ENCODE results near the gene ZNF674. TPM values are rescaled to one million over a fixed set of nuclear protein-coding genes. Genes with fewer than 3 reads are reported as not detected.

The ZNF674 gene
- 1 to 10 TPM; 3.7 to 4.3 TPM for total RNA-seq

GRCh38 chrX:46545111-46546005, at the start of gene ZNF674:
Gene ZNF674 (minus strand): TSS chrX:46545421. CDS start chrX:46542087, 3,334 bp downstream.
- Mint-ChIP-seq H3K9me3 (peaks cover 0 to 3% of the 10 kb centered on the region in 2 donors), H3K27me3 (ENCODE audit: low read depth) (no peaks in the 10 kb centered on the region), H3K27ac (peak within 1 kb of the TSS; percentile 97), H3K36me3 (ENCODE audit: insufficient read depth in 2 of 2) (peaks cover 2% of the 10 kb centered on the region in 2 donors), H3K4me1 (ENCODE audit: low read depth) (peaks cover 28% of the 10 kb centered on the region), H3K4me3 (peak within 1 kb of the TSS; percentile 85 to 96)
- DNase-seq (peak; percentile 92 to 94), ATAC-seq (replicated peaks in 1 of 2) (peak; percentile 89 to 92)

DNA sequence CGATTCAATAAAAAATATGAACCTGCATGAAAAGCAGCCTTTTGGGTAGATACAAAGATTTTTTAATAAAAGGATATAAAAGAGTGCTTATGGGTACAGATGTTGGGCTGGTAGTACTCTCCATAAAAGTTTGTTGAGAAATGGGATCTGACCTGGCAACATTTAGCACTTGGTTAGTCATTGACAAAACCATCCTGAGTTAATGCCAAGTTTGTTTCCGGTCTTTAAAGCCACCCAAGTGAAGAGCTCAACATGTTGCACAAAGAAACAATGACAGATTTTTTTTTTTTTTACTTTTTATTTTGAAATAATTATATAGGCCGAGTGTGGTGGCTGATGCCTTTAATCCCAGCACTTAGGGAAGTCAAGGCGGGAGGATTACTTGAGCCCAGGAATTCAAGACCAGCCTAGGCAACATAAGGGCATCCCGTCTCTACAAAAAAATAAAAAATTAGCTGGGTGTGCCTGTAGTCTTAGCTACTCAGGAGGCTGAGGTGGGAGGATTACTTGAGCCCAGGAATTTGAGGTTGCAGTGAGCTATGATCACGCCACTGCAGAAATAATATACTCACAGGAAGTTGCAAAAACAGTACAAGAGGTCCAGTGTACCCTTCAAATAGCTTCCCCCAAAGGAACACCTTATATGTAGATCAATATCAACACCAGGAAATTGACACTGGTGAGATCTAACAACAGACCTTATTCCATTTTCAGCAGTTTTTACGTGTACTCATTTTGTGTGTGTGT, 44.9 kb upstream of the ZNF674 start:
- Mint-ChIP-seq H3K4me1 (ENCODE audit: low read depth) (peaks cover 35% of the 10 kb centered on the region), H3K27ac (no peak overlapping the region), H3K36me3 (ENCODE audit: insufficient read depth in 2 of 2) (no peaks in the 10 kb centered on the region), H3K4me3 (peak overlapping the region in 1 of 2 donors; percentile 37), H3K27me3 (ENCODE audit: low read depth) (peaks cover 7% of the 10 kb centered on the region), H3K9me3 (no peaks in the 10 kb centered on the region)
- ATAC-seq (replicated peaks in 1 of 2) (no peak), DNase-seq (no peak)

DNA sequence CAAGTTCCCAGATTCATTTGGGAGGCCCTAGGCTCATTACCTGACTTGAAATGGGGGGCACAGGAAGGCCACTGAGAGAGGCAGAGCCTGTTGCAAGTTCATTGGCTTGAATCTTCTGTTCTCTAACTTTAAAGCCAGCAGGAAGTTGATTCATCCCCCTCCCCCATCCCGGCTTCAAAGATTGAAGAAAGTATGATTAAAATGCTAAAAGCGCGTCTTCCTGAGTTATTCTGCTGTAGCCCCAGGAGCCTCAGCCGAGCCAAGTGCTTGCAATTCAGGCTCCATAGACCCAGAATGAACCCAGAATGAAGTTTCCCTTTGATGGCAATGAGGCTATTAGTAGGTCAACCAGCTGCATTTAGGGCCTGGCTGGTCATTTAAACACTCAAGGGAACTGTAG, 43.0 kb upstream of the ZNF674 start:
- peak overlapping the region; percentile 71 to 88 for H3K4me3 Mint-ChIP-seq
- no peaks in the 10 kb centered on the region for H3K36me3 Mint-ChIP-seq (ENCODE audit: insufficient read depth in 2 of 2)
- ATAC-seq (replicated peaks in 1 of 2) = peak; percentile 42 to 59
- DNase-seq = peak; percentile 48
- H3K4me1 Mint-ChIP-seq (ENCODE audit: low read depth) = peaks cover 35% of the 10 kb centered on the region
- peak overlapping the region; percentile 85 for H3K27ac Mint-ChIP-seq
- H3K27me3 Mint-ChIP-seq (ENCODE audit: low read depth) = peaks cover 6% of the 10 kb centered on the region
- H3K9me3 Mint-ChIP-seq = no peaks in the 10 kb centered on the region

DNA sequence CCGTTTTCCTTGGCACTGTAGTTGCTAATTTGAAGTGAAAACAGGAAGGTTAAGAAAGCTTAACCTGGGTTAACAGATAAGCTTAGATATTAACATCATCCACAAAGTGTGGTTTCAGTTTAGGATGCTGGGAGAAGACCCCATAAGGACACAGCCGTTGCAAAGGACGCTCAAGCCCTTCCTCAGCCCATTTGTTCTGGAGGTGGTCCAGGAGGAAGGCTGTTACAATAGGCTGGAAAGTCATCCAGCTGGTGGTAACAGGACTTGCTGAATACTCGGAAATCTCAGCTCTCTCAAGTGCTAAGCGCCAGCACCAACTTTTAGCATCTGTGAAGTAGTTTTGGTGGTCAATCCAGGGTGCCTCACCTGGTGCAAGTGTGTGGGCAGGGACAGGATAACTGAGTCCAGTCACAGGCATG, 42.5 kb upstream of the ZNF674 start:
- H3K36me3 Mint-ChIP-seq (ENCODE audit: insufficient read depth in 2 of 2) = no peaks in the 10 kb centered on the region
- H3K4me3 Mint-ChIP-seq = peak overlapping the region; percentile 71 to 88
- H3K27me3 Mint-ChIP-seq (ENCODE audit: low read depth) = peaks cover 6% of the 10 kb centered on the region
- ATAC-seq (replicated peaks in 1 of 2) (peak; percentile 18 to 37), DNase-seq (no peak)
- H3K4me1 Mint-ChIP-seq (ENCODE audit: low read depth) = peaks cover 35% of the 10 kb centered on the region
- H3K9me3 Mint-ChIP-seq = no peaks in the 10 kb centered on the region
- peak overlapping the region; percentile 85 for H3K27ac Mint-ChIP-seq

GRCh38 chrX:46587158-46587557, 41.9 kb upstream of the ZNF674 start:
- Mint-ChIP-seq H3K36me3 (ENCODE audit: insufficient read depth in 2 of 2) (no peaks in the 10 kb centered on the region), H3K4me3 (peak overlapping the region; percentile 71 to 88), H3K4me1 (ENCODE audit: low read depth) (peaks cover 35% of the 10 kb centered on the region), H3K9me3 (no peaks in the 10 kb centered on the region), H3K27me3 (ENCODE audit: low read depth) (peaks cover 6% of the 10 kb centered on the region), H3K27ac (peak overlapping the region; percentile 41)
- peak; percentile 15 to 35 for DNase-seq
- peak; percentile 82 to 88 for ATAC-seq (replicated peaks in 1 of 2)

GRCh38 chrX:46584736-46585135, 39.5 kb upstream of the ZNF674 start:
- Mint-ChIP-seq H3K9me3 (no peaks in the 10 kb centered on the region), H3K36me3 (ENCODE audit: insufficient read depth in 2 of 2) (no peaks in the 10 kb centered on the region), H3K27me3 (ENCODE audit: low read depth) (peaks cover 6% of the 10 kb centered on the region), H3K27ac (no peak overlapping the region), H3K4me1 (ENCODE audit: low read depth) (peaks cover 32% of the 10 kb centered on the region), H3K4me3 (no peak overlapping the region)
- no peak for DNase-seq
- no peak for ATAC-seq (replicated peaks in 1 of 2)

GRCh38 chrX:46582966-46583365, 37.7 kb upstream of the ZNF674 start:
- DNase-seq = no peak
- H3K36me3 Mint-ChIP-seq (ENCODE audit: insufficient read depth in 2 of 2) = peaks cover 0 to 5% of the 10 kb centered on the region in 2 donors
- peaks cover 27% of the 10 kb centered on the region for H3K4me1 Mint-ChIP-seq (ENCODE audit: low read depth)
- H3K27me3 Mint-ChIP-seq (ENCODE audit: low read depth) = peaks cover 6% of the 10 kb centered on the region
- peak overlapping the region; percentile 15 for H3K27ac Mint-ChIP-seq
- H3K4me3 Mint-ChIP-seq = peak overlapping the region in 1 of 2 donors; percentile 41
- ATAC-seq (replicated peaks in 1 of 2) = no peak
- no peaks in the 10 kb centered on the region for H3K9me3 Mint-ChIP-seq

DNA sequence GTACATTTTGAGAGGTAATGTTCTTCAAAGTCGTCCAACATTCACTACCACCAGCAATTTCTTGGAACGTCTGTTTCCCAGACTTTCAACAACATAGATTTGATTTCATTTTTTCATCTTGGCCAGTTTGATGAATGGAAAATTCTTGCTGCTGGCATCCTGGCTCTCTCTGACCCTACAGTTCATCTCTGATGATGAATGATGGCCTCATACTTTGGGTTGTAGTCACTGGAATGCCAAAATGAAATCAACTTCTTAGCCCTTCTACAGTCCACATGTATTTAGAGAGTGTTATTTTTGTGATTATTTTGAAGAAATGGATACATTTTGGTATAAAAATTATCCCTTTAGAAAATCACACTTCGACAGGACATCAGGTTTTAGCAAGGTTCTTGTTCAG, 37.1 kb upstream of the ZNF674 start:
- Mint-ChIP-seq H3K4me1 (ENCODE audit: low read depth) (peaks cover 25% of the 10 kb centered on the region), H3K27ac (peak overlapping the region; percentile 57), H3K36me3 (ENCODE audit: insufficient read depth in 2 of 2) (peaks cover 0 to 5% of the 10 kb centered on the region in 2 donors), H3K4me3 (peak overlapping the region in 1 of 2 donors; percentile 41), H3K9me3 (no peaks in the 10 kb centered on the region), H3K27me3 (ENCODE audit: low read depth) (peaks cover 6% of the 10 kb centered on the region)
- no peak for ATAC-seq (replicated peaks in 1 of 2)
- DNase-seq = no peak

- peaks cover 0 to 5% of the 10 kb centered on the region in 2 donors for H3K36me3 Mint-ChIP-seq (ENCODE audit: insufficient read depth in 2 of 2)
- peaks cover 34% of the 10 kb centered on the region for H3K4me1 Mint-ChIP-seq (ENCODE audit: low read depth)
- peaks cover 14% of the 10 kb centered on the region for H3K27me3 Mint-ChIP-seq (ENCODE audit: low read depth)
- H3K27ac Mint-ChIP-seq = no peak overlapping the region
- DNase-seq = no peak
- no peaks in the 10 kb centered on the region for H3K9me3 Mint-ChIP-seq
- ATAC-seq (replicated peaks in 1 of 2) = no peak
- H3K4me3 Mint-ChIP-seq = no peak overlapping the region
These were observed 35.4 kb upstream of the ZNF674 start for GRCh38 chrX:46580613-46581012.

DNA sequence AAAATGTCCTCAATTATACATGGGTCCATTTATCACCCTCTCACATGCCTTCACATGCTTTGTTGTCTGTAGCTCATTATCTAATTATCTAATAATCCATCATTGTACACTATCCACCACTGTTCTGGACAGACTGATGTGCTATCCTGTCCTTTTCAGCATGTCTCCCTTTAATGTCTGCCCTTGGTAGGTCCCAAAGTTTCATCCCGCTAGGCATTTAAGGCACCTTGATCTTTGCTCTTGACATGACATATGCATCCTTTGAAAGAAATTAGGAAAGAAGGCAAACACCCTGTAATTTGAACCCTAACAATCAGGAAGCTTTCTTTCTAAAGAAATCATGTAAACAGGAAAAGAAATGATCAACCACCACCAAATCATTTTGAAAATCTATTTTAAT, 34.0 kb upstream of the ZNF674 start:
- Mint-ChIP-seq H3K4me3 (peak overlapping the region in 1 of 2 donors; percentile 42), H3K27ac (peak overlapping the region; percentile 69), H3K36me3 (ENCODE audit: insufficient read depth in 2 of 2) (peaks cover 0 to 5% of the 10 kb centered on the region in 2 donors), H3K4me1 (ENCODE audit: low read depth) (peaks cover 34% of the 10 kb centered on the region), H3K9me3 (no peaks in the 10 kb centered on the region), H3K27me3 (ENCODE audit: low read depth) (peaks cover 14% of the 10 kb centered on the region)
- ATAC-seq (replicated peaks in 1 of 2) = no peak
- DNase-seq = no peak

GRCh38 chrX:46577221-46578005, 32.2 kb upstream of the ZNF674 start:
- no peak for ATAC-seq (replicated peaks in 1 of 2)
- H3K9me3 Mint-ChIP-seq = no peaks in the 10 kb centered on the region
- H3K27me3 Mint-ChIP-seq (ENCODE audit: low read depth) = peaks cover 8% of the 10 kb centered on the region
- H3K36me3 Mint-ChIP-seq (ENCODE audit: insufficient read depth in 2 of 2) = peaks cover 0 to 5% of the 10 kb centered on the region in 2 donors
- peak overlapping the region; percentile 73 for H3K27ac Mint-ChIP-seq
- H3K4me1 Mint-ChIP-seq (ENCODE audit: low read depth) = peaks cover 39% of the 10 kb centered on the region
- H3K4me3 Mint-ChIP-seq = peak overlapping the region; percentile 70 to 86
- DNase-seq = no peak

- peaks cover 8% of the 10 kb centered on the region for H3K27me3 Mint-ChIP-seq (ENCODE audit: low read depth)
- peak overlapping the region; percentile 14 for H3K27ac Mint-ChIP-seq
- no peaks in the 10 kb centered on the region for H3K9me3 Mint-ChIP-seq
- peaks cover 0 to 5% of the 10 kb centered on the region in 2 donors for H3K36me3 Mint-ChIP-seq (ENCODE audit: insufficient read depth in 2 of 2)
- peaks cover 49% of the 10 kb centered on the region for H3K4me1 Mint-ChIP-seq (ENCODE audit: low read depth)
- H3K4me3 Mint-ChIP-seq = peak overlapping the region; percentile 86 to 88
- ATAC-seq (replicated peaks in 1 of 2) (no peak), DNase-seq (no peak)
These were observed 31.2 kb upstream of the ZNF674 start for GRCh38 chrX:46576458-46576857.

Measured in activated T-cell treated with anti-CD3 and anti-CD28 coated beads, Interleukin-2, amount 50 U/mL, for 72 hours (primary cell).